Retinal pigment epithelial cell (primary cell): ENCODE results near the gene LRP1.
A peak's percentile ranks its signal among the peaks of the same experiment; 100 is the strongest.

ENCODE experiments used
- DNase-seq: peaks from one replicate; pipeline ENCODE4 v3.0.0-alpha.2; 2010; ENCODE audit warnings: low read depth
- H3K4me3 ChIP-seq: 2 replicates; pipeline ENCODE4 v1.5.1; 2011; ENCODE audit warnings: mild to moderate bottlenecking, low read length, control low read depth, moderate library complexity
- CTCF ChIP-seq: conservative IDR thresholded peaks from 2 replicates; pipeline ENCODE4 v1.5.1; 2011; ENCODE audit warnings: low read depth, low read length, control low read depth, inconsistent platforms

The LRP1 gene

GRCh38 chr12:57133013-57133569 is 4.8 kb downstream of the LRP1 start:
- peak overlapping the region; percentile 11 for H3K4me3 ChIP-seq
- DNase-seq, result no peak
- peak; percentile 13 for TF ChIP-seq CTCF

- DNase-seq, result no peak
- no peak overlapping the region for H3K4me3 ChIP-seq
- TF ChIP-seq CTCF, result no peak
These were observed 5.6 kb downstream of the LRP1 start for GRCh38 chr12:57133916-57134315.

GRCh38 chr12:57134949-57135348 is 6.7 kb downstream of the LRP1 start:
- no peak for DNase-seq
- no peak for TF ChIP-seq CTCF
- H3K4me3 ChIP-seq, result no peak overlapping the region

- no peak for TF ChIP-seq CTCF
- no peak overlapping the region for H3K4me3 ChIP-seq
- DNase-seq, result no peak
These were observed 7.4 kb downstream of the LRP1 start for GRCh38 chr12:57135527-57136326.

- H3K4me3 ChIP-seq, result no peak overlapping the region
- TF ChIP-seq CTCF, result no peak
- no peak for DNase-seq
These were observed 10.4 kb downstream of the LRP1 start for GRCh38 chr12:57138526-57139272.

- no peak overlapping the region for H3K4me3 ChIP-seq
- no peak for TF ChIP-seq CTCF
- no peak for DNase-seq
These were observed 11.7 kb downstream of the LRP1 start for GRCh38 chr12:57139796-57140649.
